A172 (cell line): ENCODE measurements around the gene GRM1. TPM values are rescaled to one million over a fixed set of nuclear protein-coding genes. Genes with fewer than 3 reads are reported as not detected.

Source experiments
- DNase-seq: peaks from one replicate; pipeline ENCODE4 v3.0.0-alpha.2; 2015; ENCODE audit warnings: low spot score
- total RNA-seq: library from RNA; depleted of rRNA; stranded (reverse); fragments of >200 nt; shearing (Covaris generic); gene quantifications from 2 replicates; pipeline ENCODE4 v1.2.3, GENCODE V29; 2014

Gene GRM1
- total RNA-seq, 1 experiment from 2014 or later: 0.10 TPM

GRCh38 chr6:146364816-146365594 lies 336.1 kb downstream of the GRM1 start:
- DNase-seq: no peak

- no peak for DNase-seq
Measured at GRCh38 chr6:146367061-146367460, 338.2 kb downstream of the GRM1 start.

- DNase-seq: no peak
Measured at GRCh38 chr6:146369866-146370265, 341.0 kb downstream of the GRM1 start.

- DNase-seq: no peak
Measured at GRCh38 chr6:146381486-146381885, 352.6 kb downstream of the GRM1 start.

GRCh38 chr6:146388736-146389364 lies 360.0 kb downstream of the GRM1 start:
- no peak for DNase-seq

GRCh38 chr6:146389740-146390139 lies 360.9 kb downstream of the GRM1 start:
- DNase-seq: no peak

GRCh38 chr6:146397638-146398037 lies 368.8 kb downstream of the GRM1 start:
- no peak for DNase-seq

GRCh38 chr6:146402476-146402875 lies 373.6 kb downstream of the GRM1 start:
- DNase-seq: no peak

- DNase-seq: no peak
Measured at GRCh38 chr6:146408583-146408982, 379.7 kb downstream of the GRM1 start.

GRCh38 chr6:146410851-146411595 lies 382.2 kb downstream of the GRM1 start:
- peak; percentile 27 for DNase-seq

- no peak for DNase-seq
Measured at GRCh38 chr6:146419576-146419975, 390.7 kb downstream of the GRM1 start.

- DNase-seq: no peak
Measured at GRCh38 chr6:146420255-146420654, 391.4 kb downstream of the GRM1 start.

- DNase-seq: no peak
Measured at GRCh38 chr6:146422789-146423375, 394.0 kb downstream of the GRM1 start.

- no peak for DNase-seq
Measured at GRCh38 chr6:146423452-146423851, 394.6 kb downstream of the GRM1 start.

- DNase-seq: no peak
Measured at GRCh38 chr6:146426516-146426915, 397.7 kb downstream of the GRM1 start.

- no peak for DNase-seq
Measured at GRCh38 chr6:146429831-146430230, 401.0 kb downstream of the GRM1 start.

GRCh38 chr6:146433881-146434731 lies 405.2 kb downstream of the GRM1 start:
- no peak for DNase-seq

GRCh38 chr6:146434732-146435390 lies 406.0 kb downstream of the GRM1 start:
- DNase-seq: no peak

- no peak for DNase-seq
Measured at GRCh38 chr6:146441907-146442306, 413.0 kb downstream of the GRM1 start.

- no peak for DNase-seq
Measured at GRCh38 chr6:146444189-146444588, 415.3 kb downstream of the GRM1 start.

GRCh38 chr6:146445233-146445632 lies 416.4 kb downstream of the GRM1 start:
- no peak for DNase-seq
